HL-60 (cell line): ENCODE results near the gene CPNE4.

Experiments
- DNase-seq, 2 experiments: peaks; one replicate each; pipeline ENCODE4 v3.0.0-alpha.2; 2010 to 2020; ENCODE audit warnings: low read depth in 1 of 2, low spot score in 1 of 2
- H3K27ac ChIP-seq: fragments of 250-450 bp; sonication (Bioruptor Pico); replicated peaks from 2 replicates; pipeline ENCODE4 v1.5.1; 2020; ENCODE audit warnings: mild to moderate bottlenecking, moderate library complexity
- H3K27me3 ChIP-seq: fragments of 250-450 bp; sonication (Bioruptor Pico); 2 replicates; pipeline ENCODE4 v1.5.1; 2021; ENCODE audit warnings: mild to moderate bottlenecking, moderate library complexity; ENCODE audit not compliant: insufficient read depth, poor library complexity, severe bottlenecking
- H3K4me3 ChIP-seq: replicated peaks from 2 replicates; pipeline ENCODE4 v1.5.1; 2011; ENCODE audit warnings: mild to moderate bottlenecking, control low read depth, low read length; ENCODE audit not compliant: insufficient read depth
- GABPA ChIP-seq: IDR thresholded peaks from 2 replicates; pipeline ENCODE4 v1.6.1; 2012; ENCODE audit warnings: low read depth
- POLR2AphosphoS5 ChIP-seq: IDR thresholded peaks from 2 replicates; pipeline ENCODE4 v1.6.1; 2012; ENCODE audit warnings: low read depth
- REST ChIP-seq: IDR thresholded peaks from 2 replicates; pipeline ENCODE4 v1.6.1; 2012; ENCODE audit warnings: low read depth; ENCODE audit not compliant: insufficient replicate concordance
- SPI1 ChIP-seq: IDR thresholded peaks from 2 replicates; pipeline ENCODE4 v1.6.1; 2012; ENCODE audit warnings: low read depth, mild to moderate bottlenecking, borderline replicate concordance
- TF ChIP-seq, protein P1 (sequence below): IDR thresholded peaks from one replicate; pipeline ENCODE4 v1.5.1; 2011; ENCODE audit warnings: low read length, control low read depth, inconsistent platforms; ENCODE audit not compliant: insufficient read depth

Gene CPNE4

DNA sequence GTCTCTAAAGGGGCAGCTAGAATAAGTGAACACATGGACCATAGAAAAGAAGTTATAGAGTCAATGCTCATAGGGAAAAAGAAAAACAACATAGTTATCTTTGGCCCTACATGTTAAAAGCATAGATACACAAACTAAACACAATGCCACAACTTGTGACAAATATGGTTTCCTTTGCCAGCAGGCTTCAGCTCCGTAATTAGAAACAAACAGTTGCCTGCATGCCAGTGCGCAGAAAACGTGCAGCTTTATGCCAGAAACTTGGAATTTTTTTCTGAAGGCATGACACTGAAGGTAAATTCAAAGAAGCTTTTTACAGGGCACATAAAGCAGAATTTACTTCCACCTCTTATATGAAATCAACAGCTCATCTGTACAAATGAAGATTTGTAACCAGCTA, 2.2 kb upstream of the CPNE4 start:
- TF ChIP-seq POLR2AphosphoS5 (no peak), GABPA (no peak), REST (no peak), SPI1 (no peak)
- TF ChIP-seq, protein P1, sequence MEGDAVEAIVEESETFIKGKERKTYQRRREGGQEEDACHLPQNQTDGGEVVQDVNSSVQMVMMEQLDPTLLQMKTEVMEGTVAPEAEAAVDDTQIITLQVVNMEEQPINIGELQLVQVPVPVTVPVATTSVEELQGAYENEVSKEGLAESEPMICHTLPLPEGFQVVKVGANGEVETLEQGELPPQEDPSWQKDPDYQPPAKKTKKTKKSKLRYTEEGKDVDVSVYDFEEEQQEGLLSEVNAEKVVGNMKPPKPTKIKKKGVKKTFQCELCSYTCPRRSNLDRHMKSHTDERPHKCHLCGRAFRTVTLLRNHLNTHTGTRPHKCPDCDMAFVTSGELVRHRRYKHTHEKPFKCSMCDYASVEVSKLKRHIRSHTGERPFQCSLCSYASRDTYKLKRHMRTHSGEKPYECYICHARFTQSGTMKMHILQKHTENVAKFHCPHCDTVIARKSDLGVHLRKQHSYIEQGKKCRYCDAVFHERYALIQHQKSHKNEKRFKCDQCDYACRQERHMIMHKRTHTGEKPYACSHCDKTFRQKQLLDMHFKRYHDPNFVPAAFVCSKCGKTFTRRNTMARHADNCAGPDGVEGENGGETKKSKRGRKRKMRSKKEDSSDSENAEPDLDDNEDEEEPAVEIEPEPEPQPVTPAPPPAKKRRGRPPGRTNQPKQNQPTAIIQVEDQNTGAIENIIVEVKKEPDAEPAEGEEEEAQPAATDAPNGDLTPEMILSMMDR: no peak
- no peak overlapping the region for H3K27ac ChIP-seq
- H3K27me3 ChIP-seq: peaks cover 9% of the 10 kb centered on the region
- H3K4me3 ChIP-seq: no peak overlapping the region
- no peak for DNase-seq

DNA sequence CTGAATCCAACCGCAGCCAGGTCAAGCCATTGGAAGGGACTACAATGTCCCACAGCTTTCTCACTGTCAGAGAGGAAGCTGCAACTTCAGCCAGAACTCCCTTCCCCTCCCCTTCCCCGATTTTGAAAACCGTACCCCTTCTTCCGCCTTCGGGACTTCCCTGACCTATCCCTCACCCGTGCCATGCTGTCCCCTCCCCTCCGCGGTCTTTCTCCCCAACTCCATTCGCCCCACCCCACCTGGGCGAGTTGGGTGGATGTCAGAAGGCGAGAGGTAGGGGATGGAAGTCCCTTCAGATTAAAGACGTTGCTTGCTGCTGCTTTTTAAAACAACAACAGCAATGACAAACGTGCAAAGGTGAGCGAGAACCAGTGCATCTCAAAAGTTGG, 723 bp downstream of the CPNE4 start:
- DNase-seq: no peak
- no peak overlapping the region for H3K27ac ChIP-seq
- TF ChIP-seq REST (no peak), SPI1 (no peak), POLR2AphosphoS5 (no peak), GABPA (no peak)
- TF ChIP-seq, protein P1: no peak
- no peak overlapping the region for H3K4me3 ChIP-seq
- peaks cover 9% of the 10 kb centered on the region for H3K27me3 ChIP-seq

- H3K27me3 ChIP-seq: peaks cover 9% of the 10 kb centered on the region
- no peak overlapping the region for H3K27ac ChIP-seq
- no peak overlapping the region for H3K4me3 ChIP-seq
- TF ChIP-seq POLR2AphosphoS5 (no peak), REST (no peak), GABPA (no peak), SPI1 (no peak)
- TF ChIP-seq, protein P1: no peak
- DNase-seq: no peak
These were observed 1.3 kb downstream of the CPNE4 start for GRCh38 chr3:132033471-132033870.
